KMS-11 (cell line): ENCODE measurements around the gene IL2RG.

Source experiments
- H2AFZ ChIP-seq: fragments of 200-600 bp; sonication (generic); 2 replicates; pipeline ENCODE4 v1.6.1; 2016; ENCODE audit warnings: antibody characterized with exemption, mixed run types, low read depth
- H3K27ac ChIP-seq: fragments of 200-600 bp; sonication (generic); 2 replicates; pipeline ENCODE4 v1.6.1; 2016; ENCODE audit warnings: mild to moderate bottlenecking, mixed run types
- H3K27me3 ChIP-seq: fragments of 200-600 bp; sonication (generic); 2 replicates; pipeline ENCODE4 v1.6.1; 2017; ENCODE audit warnings: mild to moderate bottlenecking, low read depth, mixed run types, moderate library complexity; ENCODE audit not compliant: insufficient read depth
- H3K36me3 ChIP-seq: fragments of 200-600 bp; sonication (generic); 2 replicates; pipeline ENCODE4 v1.6.1; 2017; ENCODE audit warnings: mild to moderate bottlenecking, mixed run types; ENCODE audit not compliant: insufficient read depth
- H3K4me1 ChIP-seq: fragments of 200-600 bp; sonication (generic); 2 replicates; pipeline ENCODE4 v1.6.1; 2016; ENCODE audit warnings: mild to moderate bottlenecking, low read depth, mixed run types; ENCODE audit not compliant: poor library complexity, severe bottlenecking
- H3K4me2 ChIP-seq: fragments of 200-600 bp; sonication (generic); 2 replicates; pipeline ENCODE4 v1.7.0; 2016; ENCODE audit warnings: mild to moderate bottlenecking, mixed run types
- H3K4me3 ChIP-seq: fragments of 200-600 bp; sonication (generic); IDR thresholded peaks from 2 replicates; pipeline ENCODE4 v1.6.1; 2017; ENCODE audit warnings: low read depth, low read length, mixed read lengths; ENCODE audit not compliant: insufficient read depth
- H3K79me2 ChIP-seq: fragments of 200-600 bp; sonication (generic); 2 replicates; pipeline ENCODE4 v1.6.1; 2016; ENCODE audit warnings: low read depth, mixed run types; ENCODE audit not compliant: insufficient read depth
- H3K9ac ChIP-seq: fragments of 200-600 bp; sonication (generic); 2 replicates; pipeline ENCODE4 v1.6.1; 2016; ENCODE audit warnings: mild to moderate bottlenecking, mixed run types
- H4K20me1 ChIP-seq: fragments of 200-600 bp; sonication (generic); 2 replicates; pipeline ENCODE4 v1.6.1; 2016; ENCODE audit warnings: mild to moderate bottlenecking, mixed run types; ENCODE audit not compliant: insufficient read depth
- CTCF ChIP-seq: fragments of 200-600 bp; sonication (generic); conservative IDR thresholded peaks from 2 replicates; pipeline ENCODE4 v1.6.1; 2017; ENCODE audit warnings: low read depth, mild to moderate bottlenecking, antibody characterized with exemption, low read length, moderate library complexity, mixed read lengths

IL2RG gene

GRCh38 chrX:71095555-71095980 is 15.8 kb downstream of the IL2RG start, which contains the start of gene FOXO4:
Gene FOXO4 (plus strand): TSS chrX:71095851. CDS start chrX:71096529, 678 bp downstream.
- peak within 1 kb of the TSS; percentile 78 for H3K4me2 ChIP-seq
- H3K9ac ChIP-seq = peak within 1 kb of the TSS; percentile 64; the same call in 1 of the 2 replicates
- H3K79me2 ChIP-seq = no peaks in the 10 kb centered on the region
- no peak for TF ChIP-seq CTCF
- H3K4me1 ChIP-seq = peaks cover 18% of the 10 kb centered on the region
- H4K20me1 ChIP-seq = no peaks in the 10 kb centered on the region
- H3K36me3 ChIP-seq = no peaks in the 10 kb centered on the region
- no peak within 1 kb of the TSS for H3K4me3 ChIP-seq
- H3K27ac ChIP-seq = no peak within 1 kb of the TSS
- H3K27me3 ChIP-seq = no peaks in the 10 kb centered on the region
- peak within 1 kb of the TSS; percentile 88 for H2AFZ ChIP-seq

- Histone ChIP-seq H3K4me2 (peak overlapping the region; percentile 78), H2AFZ (peak overlapping the region; percentile 88)
These were observed 16.3 kb downstream of the IL2RG start for GRCh38 chrX:71095033-71095432.

GRCh38 chrX:71091263-71091662 is 20.1 kb downstream of the IL2RG start:
- no peak overlapping the region for H3K9ac ChIP-seq
- H2AFZ ChIP-seq = no peak overlapping the region
- H3K27ac ChIP-seq = no peak overlapping the region
- H3K27me3 ChIP-seq = no peaks in the 10 kb centered on the region
- TF ChIP-seq CTCF = no peak
- H3K36me3 ChIP-seq = no peaks in the 10 kb centered on the region
- H3K4me1 ChIP-seq = peaks cover 5% of the 10 kb centered on the region
- H4K20me1 ChIP-seq = no peaks in the 10 kb centered on the region
- no peaks in the 10 kb centered on the region for H3K79me2 ChIP-seq
- no peak overlapping the region for H3K4me3 ChIP-seq
- H3K4me2 ChIP-seq = no peak overlapping the region

More at GRCh38 chrX:71095033-71095432, 16.3 kb downstream of the IL2RG start:
- H3K4me1 ChIP-seq = peaks cover 18% of the 10 kb centered on the region
- H3K27me3 ChIP-seq = no peaks in the 10 kb centered on the region
- H3K79me2 ChIP-seq = no peaks in the 10 kb centered on the region
- no peaks in the 10 kb centered on the region for H4K20me1 ChIP-seq
- H3K27ac ChIP-seq = no peak overlapping the region
- H3K9ac ChIP-seq = peak overlapping the region; percentile 64; the same call in 1 of the 2 replicates
- no peak for TF ChIP-seq CTCF
- no peaks in the 10 kb centered on the region for H3K36me3 ChIP-seq
- H3K4me3 ChIP-seq = no peak overlapping the region

GRCh38 chrX:71085900-71086299 is 25.5 kb downstream of the IL2RG start:
- Histone ChIP-seq H3K4me3 (no peak overlapping the region), H3K36me3 (no peaks in the 10 kb centered on the region), H3K27me3 (no peaks in the 10 kb centered on the region), H2AFZ (no peak overlapping the region), H3K79me2 (no peaks in the 10 kb centered on the region), H4K20me1 (no peaks in the 10 kb centered on the region), H3K4me2 (no peak overlapping the region), H3K27ac (no peak overlapping the region), H3K4me1 (no peaks in the 10 kb centered on the region), H3K9ac (no peak overlapping the region)
- TF ChIP-seq CTCF = no peak
